HEK293 (cell line): ENCODE results near the gene ARPC5L.
A peak's percentile ranks its signal among the peaks of the same experiment; 100 is the strongest.

Experiments used
- CTCF ChIA-PET: fragments of 350-600 bp; formaldehyde crosslinking; extraction: SDS; loops from one replicate; lab custom pipeline; 2021; ENCODE audit warnings: antibody characterized with exemption; lab: Yijun Ruan, JAX
- POLR2A ChIA-PET: fragments of 300-600 bp; formaldehyde crosslinking; extraction: SDS; loops from one replicate; lab custom pipeline; 2020; ENCODE audit warnings: antibody characterized with exemption, inconsistent platforms; lab: Yijun Ruan, JAX
- H3K27ac ChIP-seq: fragments of 200-500 bp; sonication (Bioruptor generic); 2 replicates; pipeline ENCODE4 v1.5.1; 2014; ENCODE audit warnings: low read depth, low read length, control low read depth, inconsistent platforms; ENCODE audit errors: extremely low read depth
- H3K36me3 ChIP-seq, 2 experiments: fragments of 200-500 bp in 1 of 2; sonication (Bioruptor generic) in 1 of 2; 1 replicate in 1 of 2; 2 replicates in 1 of 2; pipeline ENCODE4 v1.5.1; 2014 to 2017; ENCODE audit warnings: inconsistent platforms in 2 of 2, low read length in 2 of 2; ENCODE audit not compliant: control insufficient read depth in 2 of 2, insufficient read depth in 1 of 2
- H3K4me1 ChIP-seq: fragments of 200-500 bp; sonication (Bioruptor generic); 2 replicates; pipeline ENCODE4 v1.5.1; 2014; ENCODE audit warnings: mild to moderate bottlenecking, low read length, inconsistent platforms; ENCODE audit not compliant: control insufficient read depth, insufficient read depth
- H3K4me3 ChIP-seq: 2 replicates; pipeline ENCODE4 v1.5.1; 2011; ENCODE audit warnings: low read depth, mild to moderate bottlenecking, control low read depth, low read length, moderate library complexity
- H3K9me3 ChIP-seq: fragments of 200-500 bp; sonication (Bioruptor generic); 2 replicates; pipeline ENCODE4 v1.5.1; 2014; ENCODE audit warnings: low read depth, low read length, inconsistent platforms; ENCODE audit not compliant: control insufficient read depth, insufficient read depth
- GLI4 ChIP-seq: fragments of 450-650 bp; formaldehyde crosslinking; IDR thresholded peaks from 2 replicates; pipeline ENCODE4 v1.5.1; 2016; ENCODE audit warnings: missing biosample characterization, missing genetic modification characterization
- KLF1 ChIP-seq: fragments of 450-650 bp; formaldehyde crosslinking; IDR thresholded peaks from 2 replicates; pipeline ENCODE4 v1.5.1; 2016; ENCODE audit warnings: missing biosample characterization, missing genetic modification characterization
- KLF16 ChIP-seq: fragments of 450-650 bp; formaldehyde crosslinking; IDR thresholded peaks from 2 replicates; pipeline ENCODE4 v1.5.1; 2017; ENCODE audit warnings: missing biosample characterization, missing genetic modification characterization
- SCRT1 ChIP-seq: fragments of 450-650 bp; formaldehyde crosslinking; IDR thresholded peaks from 2 replicates; pipeline ENCODE4 v1.5.1; 2016; ENCODE audit warnings: missing biosample characterization, missing genetic modification characterization, borderline replicate concordance
- ZNF174 ChIP-seq: fragments of 450-650 bp; formaldehyde crosslinking; IDR thresholded peaks from 2 replicates; pipeline ENCODE4 v1.5.0; 2017; ENCODE audit warnings: missing biosample characterization, mild to moderate bottlenecking, missing genetic modification characterization
- ZNF175 ChIP-seq: fragments of 450-650 bp; formaldehyde crosslinking; IDR thresholded peaks from 2 replicates; pipeline ENCODE4 v1.5.1; 2016; ENCODE audit warnings: missing biosample characterization, missing genetic modification characterization
- ZNF211 ChIP-seq: fragments of 450-650 bp; formaldehyde crosslinking; IDR thresholded peaks from 2 replicates; pipeline ENCODE4 v1.5.1; 2016; ENCODE audit warnings: low read depth, missing biosample characterization, missing genetic modification characterization
- ZNF248 ChIP-seq: fragments of 450-650 bp; formaldehyde crosslinking; IDR thresholded peaks from 2 replicates; pipeline ENCODE4 v1.5.1; 2017; ENCODE audit warnings: missing biosample characterization, missing genetic modification characterization
- ZNF521 ChIP-seq: fragments of 450-650 bp; formaldehyde crosslinking; IDR thresholded peaks from 2 replicates; pipeline ENCODE4 v1.5.1; 2017; ENCODE audit warnings: missing biosample characterization, mild to moderate bottlenecking, missing genetic modification characterization
- ZNF596 ChIP-seq: fragments of 450-650 bp; IDR thresholded peaks from 2 replicates; pipeline ENCODE4 v1.5.0; 2018; ENCODE audit warnings: missing biosample characterization, mild to moderate bottlenecking, missing genetic modification characterization, moderate library complexity
- ZNF600 ChIP-seq: fragments of 450-650 bp; formaldehyde crosslinking; IDR thresholded peaks from 2 replicates; pipeline ENCODE4 v1.5.1; 2016; ENCODE audit warnings: missing biosample characterization, missing genetic modification characterization
- ZNF623 ChIP-seq: fragments of 450-650 bp; formaldehyde crosslinking; IDR thresholded peaks from 2 replicates; pipeline ENCODE4 v1.5.1; 2016; ENCODE audit warnings: missing biosample characterization, missing genetic modification characterization
- ZNF664 ChIP-seq: fragments of 450-650 bp; formaldehyde crosslinking; IDR thresholded peaks from 2 replicates; pipeline ENCODE4 v1.5.1; 2016; ENCODE audit warnings: missing biosample characterization, missing genetic modification characterization
- ZNF670 ChIP-seq: fragments of 450-650 bp; formaldehyde crosslinking; IDR thresholded peaks from 2 replicates; pipeline ENCODE4 v1.5.1; 2016; ENCODE audit warnings: missing biosample characterization, missing genetic modification characterization, low read depth
- ZNF76 ChIP-seq: fragments of 450-650 bp; formaldehyde crosslinking; IDR thresholded peaks from 2 replicates; pipeline ENCODE4; 2016; ENCODE audit warnings: low read depth, missing biosample characterization, missing genetic modification characterization, borderline replicate concordance
- ZNF776 ChIP-seq: fragments of 450-650 bp; formaldehyde crosslinking; IDR thresholded peaks from 2 replicates; pipeline ENCODE4 v1.5.0; 2017; ENCODE audit warnings: missing biosample characterization, missing genetic modification characterization, borderline replicate concordance
- TF ChIP-seq, protein P1 (sequence below): fragments of 450-650 bp; formaldehyde crosslinking; IDR thresholded peaks from 2 replicates; pipeline ENCODE4 v1.5.1; 2016; ENCODE audit warnings: missing biosample characterization, missing genetic modification characterization
- TF ChIP-seq, protein P2 (sequence below): fragments of 450-650 bp; formaldehyde crosslinking; IDR thresholded peaks from 2 replicates; pipeline ENCODE4 v1.5.1; 2016; ENCODE audit warnings: missing biosample characterization, missing genetic modification characterization
- TF ChIP-seq, protein P3 (sequence below): fragments of 450-650 bp; formaldehyde crosslinking; IDR thresholded peaks from 2 replicates; pipeline ENCODE4 v1.5.1; 2016; ENCODE audit warnings: missing biosample characterization, missing genetic modification characterization
- TF ChIP-seq, protein P4 (sequence below): fragments of 450-650 bp; formaldehyde crosslinking; IDR thresholded peaks from 2 replicates; pipeline ENCODE4 v1.5.1; 2016; ENCODE audit warnings: missing biosample characterization, missing genetic modification characterization

ARPC5L gene

DNA sequence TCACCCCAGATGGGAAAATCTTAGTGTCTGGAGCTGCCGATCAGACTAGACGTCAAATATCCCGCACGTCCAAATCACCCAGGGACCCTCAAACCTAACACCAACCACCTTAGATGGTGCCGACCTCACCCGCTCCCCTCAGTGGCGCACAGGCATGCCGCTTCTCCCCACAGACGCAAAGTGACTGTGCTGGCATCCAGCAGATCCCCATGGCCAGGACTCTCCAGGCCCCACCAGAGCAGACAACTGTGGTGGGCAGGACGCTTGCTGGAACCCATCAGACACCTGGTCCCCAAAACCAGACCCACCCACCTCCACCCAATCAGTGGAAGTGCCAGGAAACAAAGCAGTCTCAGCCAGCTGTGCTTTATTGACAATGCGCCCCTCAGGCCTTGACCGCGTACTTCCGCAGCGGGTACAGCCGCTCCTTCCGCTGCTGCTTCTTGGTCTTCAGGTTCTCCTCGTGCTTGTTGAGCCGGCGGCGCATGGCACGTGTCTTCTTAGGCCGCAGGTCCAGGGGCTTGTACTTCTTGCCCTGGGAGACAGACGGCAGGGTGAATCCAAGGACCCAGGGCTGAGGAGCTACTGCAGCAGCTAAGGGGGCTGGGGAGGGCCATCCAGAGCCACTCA lies 4.3 kb upstream of the ARPC5L start:
- Histone ChIP-seq H3K27ac (no peak overlapping the region), H3K36me3 (peaks cover 4 to 51% of the 10 kb centered on the region in 2 experiments; a peak in 2 of 3 replicates), H3K4me3 (no peak overlapping the region), H3K9me3 (no peaks in the 10 kb centered on the region), H3K4me1 (no peaks in the 10 kb centered on the region)
- no peak for TF ChIP-seq GLI4 (tag by site-specific recombination)
- 0 out of 2 replicates have a peak, but pooled peaks have one; percentile 38 for TF ChIP-seq ZNF600 (tag by site-specific recombination)
- TF ChIP-seq, protein P1, sequence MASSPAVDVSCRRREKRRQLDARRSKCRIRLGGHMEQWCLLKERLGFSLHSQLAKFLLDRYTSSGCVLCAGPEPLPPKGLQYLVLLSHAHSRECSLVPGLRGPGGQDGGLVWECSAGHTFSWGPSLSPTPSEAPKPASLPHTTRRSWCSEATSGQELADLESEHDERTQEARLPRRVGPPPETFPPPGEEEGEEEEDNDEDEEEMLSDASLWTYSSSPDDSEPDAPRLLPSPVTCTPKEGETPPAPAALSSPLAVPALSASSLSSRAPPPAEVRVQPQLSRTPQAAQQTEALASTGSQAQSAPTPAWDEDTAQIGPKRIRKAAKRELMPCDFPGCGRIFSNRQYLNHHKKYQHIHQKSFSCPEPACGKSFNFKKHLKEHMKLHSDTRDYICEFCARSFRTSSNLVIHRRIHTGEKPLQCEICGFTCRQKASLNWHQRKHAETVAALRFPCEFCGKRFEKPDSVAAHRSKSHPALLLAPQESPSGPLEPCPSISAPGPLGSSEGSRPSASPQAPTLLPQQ: no peak
- CTCF ChIA-PET: interaction anchor here (0.9 to 31.1 kb wide), 3 partner anchors 17 to 147 kb away, joined by 3 to 1257 read pairs (median 3); partner anchors contain the start of genes NR6A1 and OLFML2A
- POLR2A ChIA-PET: interaction anchor here (1.0 to 10.0 kb wide), 6 partner anchors 14 to 384 kb away, joined by 3 to 201 read pairs (median 6); partner anchors contain the start of genes HSPA5, NR6A1 and OLFML2A

DNA sequence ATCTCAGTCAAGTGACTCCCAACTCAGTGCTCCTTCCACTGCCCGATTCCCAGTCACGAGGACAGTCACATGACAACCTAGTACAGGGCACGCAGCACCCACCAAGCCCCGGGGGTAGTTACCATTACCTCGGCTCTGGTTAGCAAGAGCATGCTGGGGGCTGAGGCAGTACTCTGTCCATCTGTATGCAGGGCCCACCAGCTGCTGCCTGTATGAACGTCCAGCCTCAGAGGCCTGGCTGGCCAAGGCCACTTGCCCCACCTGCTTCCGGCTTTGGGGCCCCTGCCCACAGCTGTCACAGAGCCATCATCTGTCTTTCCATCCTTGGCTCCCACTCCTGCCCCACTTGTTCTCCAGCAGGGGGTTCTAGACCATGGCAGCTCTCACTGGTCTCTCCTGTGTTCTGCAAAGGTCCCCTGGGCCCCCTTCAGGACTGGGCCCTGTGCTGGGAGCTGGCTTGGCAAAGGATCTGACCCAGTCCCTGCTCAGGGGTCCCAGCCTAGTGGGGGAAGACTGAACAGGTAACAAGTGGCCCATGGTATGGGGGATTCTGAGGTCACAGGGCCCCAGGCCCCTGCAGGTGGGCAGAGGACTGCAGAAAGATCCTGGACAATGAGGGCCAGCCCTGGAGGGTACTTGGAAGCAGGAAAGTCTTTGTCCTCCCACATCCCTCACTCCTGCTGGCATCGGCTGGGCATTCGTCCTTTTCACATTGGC lies 3.4 kb upstream of the ARPC5L start:
- Histone ChIP-seq H3K9me3 (no peaks in the 10 kb centered on the region), H3K4me3 (no peak overlapping the region), H3K27ac (no peak overlapping the region), H3K4me1 (no peaks in the 10 kb centered on the region), H3K36me3 (peaks cover 4 to 51% of the 10 kb centered on the region in 2 experiments; a peak in 2 of 3 replicates)
- POLR2A ChIA-PET: interaction anchor here (0.9 to 10.0 kb wide), 6 partner anchors 15 to 383 kb away, joined by 3 to 201 read pairs (median 4); partner anchors contain the start of genes NR6A1, OLFML2A and SCAI
- CTCF ChIA-PET: interaction anchor here (0.6 to 31.1 kb wide), 3 partner anchors 17 to 83 kb away, joined by 3 to 1257 read pairs (median 3); partner anchors contain the start of genes NR6A1 and OLFML2A
- TF ChIP-seq SCRT1: no peak
- TF ChIP-seq KLF16 (tag by site-specific recombination): no peak
- TF ChIP-seq ZNF76 (tag by site-specific recombination): no peak
- TF ChIP-seq, protein P2, sequence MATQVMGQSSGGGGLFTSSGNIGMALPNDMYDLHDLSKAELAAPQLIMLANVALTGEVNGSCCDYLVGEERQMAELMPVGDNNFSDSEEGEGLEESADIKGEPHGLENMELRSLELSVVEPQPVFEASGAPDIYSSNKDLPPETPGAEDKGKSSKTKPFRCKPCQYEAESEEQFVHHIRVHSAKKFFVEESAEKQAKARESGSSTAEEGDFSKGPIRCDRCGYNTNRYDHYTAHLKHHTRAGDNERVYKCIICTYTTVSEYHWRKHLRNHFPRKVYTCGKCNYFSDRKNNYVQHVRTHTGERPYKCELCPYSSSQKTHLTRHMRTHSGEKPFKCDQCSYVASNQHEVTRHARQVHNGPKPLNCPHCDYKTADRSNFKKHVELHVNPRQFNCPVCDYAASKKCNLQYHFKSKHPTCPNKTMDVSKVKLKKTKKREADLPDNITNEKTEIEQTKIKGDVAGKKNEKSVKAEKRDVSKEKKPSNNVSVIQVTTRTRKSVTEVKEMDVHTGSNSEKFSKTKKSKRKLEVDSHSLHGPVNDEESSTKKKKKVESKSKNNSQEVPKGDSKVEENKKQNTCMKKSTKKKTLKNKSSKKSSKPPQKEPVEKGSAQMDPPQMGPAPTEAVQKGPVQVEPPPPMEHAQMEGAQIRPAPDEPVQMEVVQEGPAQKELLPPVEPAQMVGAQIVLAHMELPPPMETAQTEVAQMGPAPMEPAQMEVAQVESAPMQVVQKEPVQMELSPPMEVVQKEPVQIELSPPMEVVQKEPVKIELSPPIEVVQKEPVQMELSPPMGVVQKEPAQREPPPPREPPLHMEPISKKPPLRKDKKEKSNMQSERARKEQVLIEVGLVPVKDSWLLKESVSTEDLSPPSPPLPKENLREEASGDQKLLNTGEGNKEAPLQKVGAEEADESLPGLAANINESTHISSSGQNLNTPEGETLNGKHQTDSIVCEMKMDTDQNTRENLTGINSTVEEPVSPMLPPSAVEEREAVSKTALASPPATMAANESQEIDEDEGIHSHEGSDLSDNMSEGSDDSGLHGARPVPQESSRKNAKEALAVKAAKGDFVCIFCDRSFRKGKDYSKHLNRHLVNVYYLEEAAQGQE (tag by site-specific recombination): no peak
- no peak for TF ChIP-seq ZNF596 (tag by site-specific recombination)
- no peak for TF ChIP-seq ZNF776 (tag by site-specific recombination)
- TF ChIP-seq ZNF670 (tag by site-specific recombination): no peak
- no peak for TF ChIP-seq ZNF211 (tag by site-specific recombination)
- no peak for TF ChIP-seq ZNF623 (tag by site-specific recombination)
- no peak for TF ChIP-seq ZNF175 (tag by site-specific recombination)
- TF ChIP-seq, protein P3, sequence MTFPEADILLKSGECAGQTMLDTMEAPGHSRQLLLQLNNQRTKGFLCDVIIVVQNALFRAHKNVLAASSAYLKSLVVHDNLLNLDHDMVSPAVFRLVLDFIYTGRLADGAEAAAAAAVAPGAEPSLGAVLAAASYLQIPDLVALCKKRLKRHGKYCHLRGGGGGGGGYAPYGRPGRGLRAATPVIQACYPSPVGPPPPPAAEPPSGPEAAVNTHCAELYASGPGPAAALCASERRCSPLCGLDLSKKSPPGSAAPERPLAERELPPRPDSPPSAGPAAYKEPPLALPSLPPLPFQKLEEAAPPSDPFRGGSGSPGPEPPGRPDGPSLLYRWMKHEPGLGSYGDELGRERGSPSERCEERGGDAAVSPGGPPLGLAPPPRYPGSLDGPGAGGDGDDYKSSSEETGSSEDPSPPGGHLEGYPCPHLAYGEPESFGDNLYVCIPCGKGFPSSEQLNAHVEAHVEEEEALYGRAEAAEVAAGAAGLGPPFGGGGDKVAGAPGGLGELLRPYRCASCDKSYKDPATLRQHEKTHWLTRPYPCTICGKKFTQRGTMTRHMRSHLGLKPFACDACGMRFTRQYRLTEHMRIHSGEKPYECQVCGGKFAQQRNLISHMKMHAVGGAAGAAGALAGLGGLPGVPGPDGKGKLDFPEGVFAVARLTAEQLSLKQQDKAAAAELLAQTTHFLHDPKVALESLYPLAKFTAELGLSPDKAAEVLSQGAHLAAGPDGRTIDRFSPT: no peak
- TF ChIP-seq ZNF248 (tag by site-specific recombination): no peak
- TF ChIP-seq, protein P4, sequence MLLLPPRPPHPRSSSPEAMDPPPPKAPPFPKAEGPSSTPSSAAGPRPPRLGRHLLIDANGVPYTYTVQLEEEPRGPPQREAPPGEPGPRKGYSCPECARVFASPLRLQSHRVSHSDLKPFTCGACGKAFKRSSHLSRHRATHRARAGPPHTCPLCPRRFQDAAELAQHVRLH: no peak
- no peak for TF ChIP-seq KLF1 (tag by site-specific recombination)
- no peak for TF ChIP-seq ZNF521 (tag by site-specific recombination)
- no peak for TF ChIP-seq ZNF664 (tag by site-specific recombination)
- TF ChIP-seq ZNF174: no peak
- TF ChIP-seq, all 188 proteins: peak for 0
